Glomerular visceral epithelial cell (primary cell): ENCODE data around the gene PROM1.

Experiments used
- DNase-seq: peaks from one replicate; pipeline ENCODE4 v3.0.0-alpha.2; 2016; ENCODE audit errors: extremely low spot score

The PROM1 gene

DNA sequence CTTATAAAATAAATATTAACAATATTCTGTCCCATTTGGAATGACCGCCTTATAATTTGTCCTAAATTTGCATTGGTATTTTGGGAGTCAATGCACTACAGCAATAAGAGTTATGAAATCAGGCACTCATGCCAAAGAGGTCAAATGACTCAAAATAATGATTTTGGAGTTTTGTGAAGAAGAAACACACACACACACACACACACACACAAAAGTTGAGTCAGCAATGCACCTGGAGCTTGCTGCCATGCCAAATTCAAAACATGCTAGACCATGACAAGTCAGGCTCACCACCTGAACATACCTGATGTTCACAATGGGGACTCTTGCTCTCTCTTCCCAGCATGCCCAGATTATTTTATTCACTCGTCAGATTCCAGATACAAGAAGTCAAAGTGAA, 56.7 kb downstream of the PROM1 start:
- DNase-seq, result no peak

GRCh38 chr4:16026160-16026761, 57.6 kb downstream of the PROM1 start:
- DNase-seq, result peak; percentile 55

- DNase-seq, result no peak
These were observed 58.6 kb downstream of the PROM1 start for GRCh38 chr4:16025268-16025667.

GRCh38 chr4:16023776-16024408, 59.9 kb downstream of the PROM1 start:
- no peak for DNase-seq

- no peak for DNase-seq
These were observed 61.8 kb downstream of the PROM1 start for GRCh38 chr4:16021804-16022560.

DNA sequence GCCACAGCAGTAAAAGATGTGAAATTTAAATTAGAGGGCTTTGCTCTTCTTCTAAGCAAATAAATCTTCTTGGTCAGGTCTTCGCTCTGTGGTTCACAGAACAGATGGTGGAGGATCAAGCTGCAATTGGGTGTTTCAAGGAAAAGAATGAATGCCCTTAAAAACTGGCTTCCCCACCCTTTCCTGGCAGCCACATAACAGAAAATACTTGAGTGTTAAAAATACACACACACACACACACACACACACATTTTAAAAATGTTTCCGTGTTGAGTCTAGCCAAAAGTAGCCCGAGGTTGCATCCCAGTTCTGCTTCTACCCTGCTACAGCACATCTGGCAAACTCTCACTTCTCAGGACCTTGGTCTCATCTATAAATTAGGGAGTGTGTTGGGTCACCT, 64.2 kb downstream of the PROM1 start:
- no peak for DNase-seq

GRCh38 chr4:16018841-16019240, 65.0 kb downstream of the PROM1 start:
- DNase-seq, result no peak

DNA sequence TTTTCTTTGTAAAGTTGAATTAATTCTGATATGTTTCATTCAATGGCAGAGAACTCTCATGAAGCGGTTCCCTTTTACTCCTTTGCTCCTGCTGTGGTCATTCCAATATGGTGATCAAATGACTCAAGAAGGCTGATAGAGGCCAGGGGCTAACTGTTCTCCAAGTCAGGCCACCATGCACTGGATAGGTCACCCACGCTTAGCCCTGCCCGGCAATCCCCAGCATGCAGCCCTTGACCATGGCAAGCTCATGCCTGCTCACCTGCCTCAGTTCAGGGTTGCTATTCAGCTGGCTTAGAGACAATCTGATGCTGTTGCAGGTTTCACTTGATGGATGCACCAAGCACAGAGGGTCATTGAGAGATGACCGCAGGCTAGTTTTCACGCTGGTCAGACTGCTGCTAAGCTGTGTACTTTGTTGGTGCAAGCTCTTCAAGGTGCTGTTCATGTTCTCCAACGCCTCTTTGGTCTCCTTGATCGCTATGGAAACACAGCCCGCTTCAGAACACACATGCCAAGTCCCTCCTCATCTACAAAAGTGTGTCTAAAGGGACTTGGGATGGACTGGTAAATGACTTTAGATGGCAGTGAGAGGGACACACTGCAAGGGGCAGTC, 65.7 kb downstream of the PROM1 start:
- no peak for DNase-seq

DNA sequence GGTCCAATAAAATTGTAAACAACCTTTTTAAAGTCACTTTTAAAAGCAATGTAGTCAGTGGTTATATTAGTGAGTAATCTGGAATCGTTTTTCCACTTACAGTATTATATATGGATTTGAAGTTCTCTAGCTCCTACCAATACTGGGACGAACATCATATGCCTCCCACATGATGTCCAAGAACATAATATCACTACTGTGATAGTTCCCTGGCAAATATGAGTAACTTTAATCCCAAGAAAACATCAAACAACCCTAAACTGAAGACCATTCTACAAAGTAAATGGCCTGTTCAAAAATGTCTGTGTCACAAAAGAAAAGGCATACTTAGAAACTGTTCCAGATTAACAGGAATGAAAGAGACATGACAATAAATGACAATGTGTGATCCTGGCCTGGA, 67.3 kb downstream of the PROM1 start:
- DNase-seq, result no peak

DNA sequence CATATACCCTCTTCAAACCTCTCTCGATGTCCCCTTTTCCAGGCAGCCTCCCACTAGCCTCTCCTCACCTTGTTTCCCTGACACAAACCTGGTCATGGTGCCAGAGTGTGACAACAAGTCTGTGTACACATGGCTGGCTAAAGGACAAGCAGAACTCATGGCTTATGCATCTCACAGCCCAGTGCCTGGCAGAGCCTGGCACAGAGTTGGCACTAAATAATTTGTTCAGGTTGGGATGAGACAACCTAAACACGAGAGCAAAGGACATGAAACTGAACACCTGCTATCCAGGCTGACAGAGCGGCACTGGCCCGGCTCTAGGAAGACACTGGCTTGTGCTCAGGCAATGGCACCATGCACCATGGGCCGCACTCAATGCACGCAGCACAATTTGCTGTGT, 72.7 kb downstream of the PROM1 start:
- DNase-seq, result no peak

DNA sequence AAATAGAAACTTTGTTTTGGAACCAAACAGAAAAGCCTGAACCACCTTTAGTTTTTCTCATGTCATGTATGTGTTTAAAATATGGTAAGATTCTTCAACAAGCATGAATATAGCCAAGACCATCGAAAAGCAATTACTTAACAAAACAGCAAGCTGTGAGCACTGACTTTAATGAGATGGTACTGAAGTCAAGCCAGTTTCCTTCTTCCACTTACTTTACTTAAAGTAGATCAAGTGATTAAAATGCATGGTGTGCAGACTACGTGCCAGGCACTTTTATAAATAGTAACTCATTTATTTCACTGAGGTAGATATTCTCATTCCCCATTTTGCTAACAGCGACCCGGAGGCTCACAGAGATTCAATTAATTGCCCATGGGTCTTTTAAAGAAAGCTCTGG, 74.7 kb downstream of the PROM1 start:
- DNase-seq, result no peak

DNA sequence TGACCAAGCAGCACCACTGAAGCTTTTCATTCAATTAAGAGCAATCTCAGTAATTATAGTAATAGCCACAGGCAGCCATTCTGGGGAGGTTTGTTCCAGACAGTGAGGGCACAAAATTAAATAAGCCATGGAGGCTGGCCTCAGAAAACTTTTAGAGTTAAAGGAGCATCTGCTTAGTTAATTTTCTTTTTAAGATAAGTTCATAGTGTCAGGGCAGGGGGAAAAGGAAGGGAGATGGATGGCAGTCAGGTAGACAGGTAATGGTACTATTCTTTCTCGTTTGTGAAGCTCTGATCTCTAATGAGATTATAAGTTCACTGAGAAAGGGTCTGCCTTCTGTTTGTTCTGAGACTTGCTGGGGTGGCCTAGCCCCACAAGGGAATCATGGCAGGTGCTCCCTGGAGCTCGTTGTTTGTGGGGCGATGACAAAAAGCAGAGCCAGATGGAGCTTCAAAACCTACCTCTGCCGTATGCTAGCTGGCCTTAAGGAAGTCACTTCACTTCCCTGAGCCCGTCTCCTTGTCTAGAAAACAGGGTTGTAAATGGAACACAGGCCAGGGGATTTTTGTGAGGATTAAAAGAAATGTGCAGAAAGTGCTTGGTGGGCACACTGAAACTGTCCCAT, 76.2 kb downstream of the PROM1 start:
- no peak for DNase-seq

DNA sequence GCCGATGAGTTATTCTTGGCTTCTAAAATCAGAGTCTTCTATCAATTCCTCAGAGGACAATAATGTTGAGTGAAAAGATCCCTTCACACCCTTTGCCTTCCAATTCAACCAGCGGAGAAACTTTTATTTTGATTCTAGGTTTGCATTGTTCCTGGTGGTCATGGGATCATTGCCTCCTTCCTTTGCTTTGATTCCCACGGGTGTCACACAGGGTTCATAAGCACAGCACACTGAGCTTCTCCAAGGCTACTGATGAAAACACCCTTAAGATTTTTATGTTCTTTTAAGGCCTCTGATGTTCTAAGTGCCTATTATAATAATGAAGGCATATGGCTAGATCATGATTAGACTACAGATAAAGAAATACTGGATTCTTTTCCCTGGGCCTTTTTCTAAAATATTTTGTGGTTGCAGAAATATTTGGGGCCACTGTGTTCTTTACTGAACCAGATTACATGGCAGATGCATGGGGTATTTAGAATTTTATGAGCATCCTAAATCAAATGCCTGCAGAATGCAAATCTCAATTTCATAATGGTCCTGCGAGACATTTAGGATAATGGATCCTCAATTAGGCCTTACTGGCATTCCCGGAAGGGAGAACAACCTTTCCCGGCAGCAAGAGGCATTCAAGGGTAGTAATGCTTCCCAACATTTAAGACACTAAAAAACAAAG, 76.9 kb downstream of the PROM1 start:
- DNase-seq, result no peak

- no peak for DNase-seq
These were observed 78.1 kb downstream of the PROM1 start for GRCh38 chr4:16005676-16006075.

GRCh38 chr4:16001484-16001858, 82.4 kb downstream of the PROM1 start:
- DNase-seq, result peak; percentile 77

DNA sequence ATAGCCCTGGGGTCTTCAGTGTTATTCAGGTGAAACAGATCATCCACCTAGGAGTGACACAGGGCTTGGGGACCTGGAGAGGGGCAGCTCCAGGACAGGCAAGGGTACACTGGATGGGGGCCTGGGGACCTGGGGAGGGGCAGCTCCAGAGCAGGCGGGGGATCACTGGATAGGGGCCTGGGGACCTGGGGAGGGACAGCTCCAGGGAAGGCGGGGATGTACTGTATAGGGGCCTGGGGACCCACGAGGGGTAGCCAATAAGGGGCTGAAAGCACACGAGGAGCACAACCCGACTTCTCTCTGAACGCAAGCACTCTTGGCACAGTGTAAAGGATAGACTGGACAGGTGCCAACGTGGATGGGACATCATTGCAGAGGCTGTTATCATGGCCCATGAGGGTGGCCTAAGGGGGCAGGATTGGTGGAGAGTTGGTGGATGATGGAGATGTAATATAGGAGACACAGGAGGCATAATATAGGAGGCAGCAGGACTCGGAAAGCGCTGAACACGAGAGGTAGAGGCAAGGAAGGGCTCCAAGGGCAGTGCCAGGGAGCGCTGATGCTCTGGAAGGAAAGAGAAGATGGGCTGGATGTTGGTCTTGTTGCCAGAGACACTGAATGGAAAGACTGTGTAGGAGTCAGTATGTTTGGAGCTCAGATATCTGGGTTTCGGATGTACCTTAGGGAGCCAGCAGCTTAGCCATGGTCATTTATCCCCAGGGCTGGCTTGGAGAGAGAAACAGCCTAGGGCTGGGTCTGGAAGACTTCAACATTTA, 82.9 kb downstream of the PROM1 start:
- DNase-seq, result no peak

- DNase-seq, result no peak
These were observed 87.0 kb downstream of the PROM1 start for GRCh38 chr4:15996773-15997172.

GRCh38 chr4:15995826-15996225, 88.0 kb downstream of the PROM1 start:
- DNase-seq, result no peak

GRCh38 chr4:15992167-15992485, 91.7 kb downstream of the PROM1 start:
- DNase-seq, result no peak

DNA sequence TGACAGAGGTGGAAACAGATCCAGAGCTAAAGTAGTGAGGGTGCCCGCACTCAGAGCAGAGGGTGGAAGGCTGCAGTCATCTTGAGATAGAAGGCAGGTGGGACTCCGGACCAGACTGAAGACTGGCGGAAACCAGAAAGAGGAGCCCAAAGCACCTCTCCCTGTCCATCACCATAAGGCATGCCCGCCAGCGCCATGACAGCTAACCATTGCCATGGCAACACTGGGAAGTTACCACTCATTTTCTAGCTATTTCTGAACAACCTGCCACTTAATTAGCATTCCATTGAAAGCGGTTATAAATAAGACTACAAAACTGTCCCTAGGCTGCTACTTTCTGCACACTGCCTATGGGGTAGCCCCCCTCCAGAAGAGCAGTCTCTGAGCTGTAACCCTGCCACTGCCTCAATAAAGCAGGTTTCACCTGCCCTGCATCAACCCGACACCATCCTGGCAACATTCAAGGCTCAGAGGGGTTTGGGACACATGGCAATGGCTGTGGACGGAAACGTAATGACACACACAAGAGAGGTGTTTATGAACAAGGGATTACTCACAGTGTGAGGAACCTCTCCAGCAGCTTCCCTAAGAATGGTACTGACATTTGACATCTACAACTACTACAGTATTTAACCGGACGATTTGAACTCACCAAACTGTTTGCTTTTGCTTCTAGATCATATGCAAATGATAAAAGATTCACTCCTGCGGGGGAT, 93.1 kb downstream of the PROM1 start:
- no peak for DNase-seq

- no peak for DNase-seq
These were observed 94.4 kb downstream of the PROM1 start for GRCh38 chr4:15989424-15989823.
